ENCODE data around the gene SMG6.
A peak's percentile ranks its signal among the peaks of the same experiment; 100 is the strongest.

The SMG6 gene

GRCh38 chr17:2120586-2121335, 182.8 kb downstream of the SMG6 start:
- no peak for DNase-seq (ENCODE audit: low spot score)
- peaks cover 28% of the 10 kb centered on the region for H3K4me1 Mint-ChIP-seq (ENCODE audit: low read depth)
- H3K27me3 Mint-ChIP-seq (ENCODE audit: low read depth), result no peaks in the 10 kb centered on the region
- H3K4me3 Mint-ChIP-seq, result no peak overlapping the region
- H3K27ac Mint-ChIP-seq, result no peak overlapping the region
- peaks cover 21% of the 10 kb centered on the region for H3K36me3 Mint-ChIP-seq (ENCODE audit: low read depth)
- H3K9me3 Mint-ChIP-seq, result no peaks in the 10 kb centered on the region

- H3K27ac Mint-ChIP-seq, result no peak overlapping the region
Observed at GRCh38 chr17:2113279-2113622, 190.3 kb downstream of the SMG6 start.

GRCh38 chr17:2111691-2112090, 191.9 kb downstream of the SMG6 start:
- Mint-ChIP-seq H3K27ac (no peak overlapping the region), H3K9me3 (no peaks in the 10 kb centered on the region), H3K4me1 (ENCODE audit: low read depth) (peaks cover 10% of the 10 kb centered on the region), H3K4me3 (no peak overlapping the region), H3K27me3 (ENCODE audit: low read depth) (no peaks in the 10 kb centered on the region), H3K36me3 (ENCODE audit: low read depth) (peaks cover 14% of the 10 kb centered on the region)
- no peak for DNase-seq (ENCODE audit: low spot score)

More at GRCh38 chr17:2113279-2113622, 190.3 kb downstream of the SMG6 start:
- no peak for DNase-seq (ENCODE audit: low spot score)
- no peaks in the 10 kb centered on the region for H3K9me3 Mint-ChIP-seq
- peaks cover 14% of the 10 kb centered on the region for H3K36me3 Mint-ChIP-seq (ENCODE audit: low read depth)
- no peak overlapping the region for H3K4me3 Mint-ChIP-seq
- no peaks in the 10 kb centered on the region for H3K27me3 Mint-ChIP-seq (ENCODE audit: low read depth)
- H3K4me1 Mint-ChIP-seq (ENCODE audit: low read depth), result peaks cover 7% of the 10 kb centered on the region

DNA sequence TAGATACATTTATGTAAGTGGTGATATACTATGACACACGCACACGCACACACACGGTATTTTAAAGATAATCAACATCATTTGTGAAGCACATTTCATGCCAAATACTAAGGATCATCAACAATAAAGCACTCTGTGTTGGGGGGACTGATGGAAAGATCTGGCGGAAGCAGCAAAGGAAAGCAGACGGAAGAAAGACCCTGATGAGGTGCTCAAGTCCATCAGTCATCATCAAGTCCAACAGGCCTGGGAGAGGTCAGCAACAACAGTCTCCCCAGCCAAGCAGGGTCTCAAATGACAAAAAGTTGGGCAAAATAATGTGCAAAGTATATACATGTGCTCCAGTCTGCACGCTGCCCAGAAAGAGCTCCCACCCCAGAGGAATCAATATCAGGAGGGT, 193.1 kb downstream of the SMG6 start:
- no peak overlapping the region for H3K4me3 Mint-ChIP-seq
- no peaks in the 10 kb centered on the region for H3K27me3 Mint-ChIP-seq (ENCODE audit: low read depth)
- H3K36me3 Mint-ChIP-seq (ENCODE audit: low read depth), result peaks cover 19% of the 10 kb centered on the region
- H3K9me3 Mint-ChIP-seq, result no peaks in the 10 kb centered on the region
- H3K27ac Mint-ChIP-seq, result no peak overlapping the region
- DNase-seq (ENCODE audit: low spot score), result no peak
- peaks cover 20% of the 10 kb centered on the region for H3K4me1 Mint-ChIP-seq (ENCODE audit: low read depth)

DNA sequence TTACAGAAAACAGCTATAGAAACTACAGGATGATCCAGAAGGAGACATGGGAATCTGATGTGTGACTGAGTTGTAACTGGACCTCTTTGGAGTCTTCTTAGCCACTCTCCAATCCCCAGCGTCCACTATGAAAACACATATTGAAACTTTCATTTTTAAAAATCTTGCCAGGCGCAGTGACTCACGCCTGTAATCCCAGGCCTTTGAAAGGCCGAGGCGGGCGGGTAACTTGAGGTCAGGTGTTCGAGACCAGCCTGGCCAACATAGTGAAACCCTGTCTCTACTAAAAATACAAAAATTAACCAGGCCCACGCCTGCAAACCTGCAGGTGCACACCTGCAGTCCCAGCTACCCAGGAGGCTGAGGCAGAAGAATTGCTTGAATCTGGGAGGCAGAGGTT, 195.4 kb downstream of the SMG6 start:
- Mint-ChIP-seq H3K4me1 (ENCODE audit: low read depth) (peaks cover 26% of the 10 kb centered on the region), H3K36me3 (ENCODE audit: low read depth) (peaks cover 20% of the 10 kb centered on the region), H3K9me3 (no peaks in the 10 kb centered on the region), H3K27me3 (ENCODE audit: low read depth) (no peaks in the 10 kb centered on the region), H3K4me3 (no peak overlapping the region), H3K27ac (no peak overlapping the region)
- no peak for DNase-seq (ENCODE audit: low spot score)

DNA sequence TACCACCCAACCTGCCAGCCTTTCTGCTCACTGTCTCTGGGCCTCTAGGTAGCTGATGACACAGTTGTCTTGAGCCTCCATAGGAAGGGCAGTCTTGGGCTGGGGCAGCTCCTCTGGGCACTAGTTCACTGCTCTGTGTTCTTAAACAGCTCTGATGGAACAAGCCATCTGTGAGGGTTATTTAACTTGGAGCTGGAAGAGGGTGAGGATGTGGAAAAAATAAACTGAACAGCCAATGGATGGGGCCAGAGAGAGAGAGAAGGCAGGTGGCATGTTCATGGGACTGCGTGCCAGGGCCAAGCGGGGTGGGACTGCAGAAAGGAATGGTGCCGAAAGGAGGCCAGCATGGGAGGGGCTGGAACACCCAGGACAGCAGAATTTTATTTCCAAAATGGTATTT, 196.1 kb downstream of the SMG6 start:
- Mint-ChIP-seq H3K4me3 (no peak overlapping the region), H3K27ac (peak overlapping the region; percentile 29), H3K9me3 (no peaks in the 10 kb centered on the region), H3K4me1 (ENCODE audit: low read depth) (peaks cover 32% of the 10 kb centered on the region), H3K36me3 (ENCODE audit: low read depth) (peaks cover 26% of the 10 kb centered on the region), H3K27me3 (ENCODE audit: low read depth) (no peaks in the 10 kb centered on the region)
- DNase-seq (ENCODE audit: low spot score), result no peak

DNA sequence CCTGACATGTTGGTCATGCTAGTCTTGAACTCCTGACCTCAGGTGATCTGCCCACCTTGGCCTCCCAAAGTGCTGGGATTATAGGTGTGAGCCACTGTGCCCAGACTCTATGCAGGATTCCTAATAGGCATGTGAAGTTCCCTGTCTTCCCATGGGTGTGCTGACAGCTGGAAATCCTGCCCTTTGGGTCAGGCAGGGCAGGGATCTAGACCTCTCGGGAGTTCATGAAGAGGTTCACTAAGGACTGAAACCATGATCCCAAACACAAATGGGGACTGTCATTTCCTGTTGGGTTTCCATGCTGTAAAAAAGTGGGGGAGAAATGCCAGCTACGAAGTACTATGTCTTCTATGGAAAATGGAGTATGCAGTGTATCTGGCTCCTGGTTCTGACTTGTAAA, 196.5 kb downstream of the SMG6 start:
- H3K9me3 Mint-ChIP-seq, result no peaks in the 10 kb centered on the region
- no peak overlapping the region for H3K4me3 Mint-ChIP-seq
- peaks cover 32% of the 10 kb centered on the region for H3K4me1 Mint-ChIP-seq (ENCODE audit: low read depth)
- no peak for DNase-seq (ENCODE audit: low spot score)
- peaks cover 26% of the 10 kb centered on the region for H3K36me3 Mint-ChIP-seq (ENCODE audit: low read depth)
- H3K27ac Mint-ChIP-seq, result no peak overlapping the region
- H3K27me3 Mint-ChIP-seq (ENCODE audit: low read depth), result no peaks in the 10 kb centered on the region

DNA sequence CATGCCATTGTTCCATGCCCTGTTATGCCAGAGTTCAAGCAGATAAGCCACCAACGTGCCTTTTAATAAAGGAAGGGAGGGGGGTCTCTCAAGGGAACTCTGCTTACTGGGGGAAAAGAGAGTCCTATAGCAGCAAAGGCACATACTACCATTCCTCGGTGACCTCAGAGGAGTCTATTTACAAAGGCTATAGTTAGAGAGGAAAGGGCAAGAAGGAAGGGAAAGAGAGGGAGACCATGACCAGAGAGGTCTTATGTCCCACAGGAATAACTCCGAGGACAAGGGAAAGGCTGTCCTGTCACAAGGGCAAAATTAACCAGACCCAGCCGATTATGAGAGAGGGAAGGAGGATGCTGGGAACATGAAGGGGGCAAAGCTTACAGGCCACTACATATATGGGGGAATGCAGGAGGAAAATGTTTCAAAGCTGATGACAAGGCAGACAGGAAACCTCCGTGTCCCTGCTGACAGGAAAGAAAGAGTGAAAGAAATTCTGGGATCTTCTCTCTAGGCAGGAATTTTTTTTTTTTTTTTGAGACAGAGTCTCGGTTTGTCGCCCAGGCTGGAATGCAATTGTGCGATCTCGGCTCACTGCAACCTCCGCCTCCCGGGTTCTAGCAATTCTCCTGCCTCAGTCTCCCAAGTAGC, 197.2 kb downstream of the SMG6 start:
- Mint-ChIP-seq H3K27ac (no peak overlapping the region), H3K27me3 (ENCODE audit: low read depth) (no peaks in the 10 kb centered on the region), H3K4me1 (ENCODE audit: low read depth) (peaks cover 38% of the 10 kb centered on the region), H3K36me3 (ENCODE audit: low read depth) (peaks cover 27% of the 10 kb centered on the region), H3K9me3 (no peaks in the 10 kb centered on the region), H3K4me3 (no peak overlapping the region)
- DNase-seq (ENCODE audit: low spot score), result no peak

GRCh38 chr17:2105663-2106062, 197.9 kb downstream of the SMG6 start:
- Mint-ChIP-seq H3K36me3 (ENCODE audit: low read depth) (peaks cover 27% of the 10 kb centered on the region), H3K27ac (no peak overlapping the region), H3K27me3 (ENCODE audit: low read depth) (no peaks in the 10 kb centered on the region), H3K9me3 (no peaks in the 10 kb centered on the region), H3K4me1 (ENCODE audit: low read depth) (peaks cover 45% of the 10 kb centered on the region), H3K4me3 (no peak overlapping the region)
- DNase-seq (ENCODE audit: low spot score), result no peak

DNA sequence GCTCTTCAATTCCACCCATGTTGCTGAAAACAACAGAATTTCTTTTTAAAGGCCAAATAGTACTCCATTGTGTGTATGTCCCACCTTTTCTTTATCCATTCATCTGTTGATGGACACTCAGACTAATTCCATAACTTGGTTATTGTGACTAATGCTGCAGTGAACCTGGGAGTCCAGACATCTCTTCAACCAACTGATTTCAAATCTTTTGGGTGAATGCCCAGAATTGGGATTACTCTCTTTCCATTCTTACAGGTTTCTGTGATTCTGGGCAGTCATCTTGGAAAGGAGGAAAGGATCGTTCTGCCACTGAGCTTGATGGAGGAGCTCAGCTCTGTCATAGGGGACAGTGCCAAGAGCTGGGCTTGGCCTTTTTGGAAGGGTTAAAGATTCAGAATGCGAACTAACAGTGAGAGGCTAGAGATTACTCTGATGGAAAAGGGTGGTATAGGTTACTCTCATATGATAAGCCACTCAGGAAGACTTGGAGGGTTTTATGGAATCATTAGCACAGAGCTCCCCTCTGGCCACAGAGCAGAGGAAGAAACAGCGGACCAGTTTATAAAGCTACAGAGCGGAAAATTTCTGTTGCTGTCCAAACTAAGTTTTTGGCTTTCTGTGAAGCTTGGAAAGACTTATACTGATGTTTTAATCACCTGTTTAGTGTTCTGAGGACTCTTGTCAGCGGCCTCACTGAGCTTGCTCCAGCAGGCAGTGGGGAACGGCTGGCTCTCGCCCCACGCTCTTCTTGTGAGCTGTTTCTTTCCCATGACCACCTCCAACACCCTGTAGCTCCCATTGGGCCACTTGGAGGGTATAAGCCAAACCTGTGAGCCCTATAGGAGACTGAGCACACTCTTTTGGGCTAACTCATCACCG, 200.4 kb downstream of the SMG6 start:
- H3K27ac Mint-ChIP-seq, result peak overlapping the region; percentile 60
- peaks cover 52% of the 10 kb centered on the region for H3K4me1 Mint-ChIP-seq (ENCODE audit: low read depth)
- no peaks in the 10 kb centered on the region for H3K9me3 Mint-ChIP-seq
- no peak overlapping the region for H3K4me3 Mint-ChIP-seq
- peaks cover 24% of the 10 kb centered on the region for H3K36me3 Mint-ChIP-seq (ENCODE audit: low read depth)
- DNase-seq (ENCODE audit: low spot score), result no peak
- H3K27me3 Mint-ChIP-seq (ENCODE audit: low read depth), result no peaks in the 10 kb centered on the region

DNA sequence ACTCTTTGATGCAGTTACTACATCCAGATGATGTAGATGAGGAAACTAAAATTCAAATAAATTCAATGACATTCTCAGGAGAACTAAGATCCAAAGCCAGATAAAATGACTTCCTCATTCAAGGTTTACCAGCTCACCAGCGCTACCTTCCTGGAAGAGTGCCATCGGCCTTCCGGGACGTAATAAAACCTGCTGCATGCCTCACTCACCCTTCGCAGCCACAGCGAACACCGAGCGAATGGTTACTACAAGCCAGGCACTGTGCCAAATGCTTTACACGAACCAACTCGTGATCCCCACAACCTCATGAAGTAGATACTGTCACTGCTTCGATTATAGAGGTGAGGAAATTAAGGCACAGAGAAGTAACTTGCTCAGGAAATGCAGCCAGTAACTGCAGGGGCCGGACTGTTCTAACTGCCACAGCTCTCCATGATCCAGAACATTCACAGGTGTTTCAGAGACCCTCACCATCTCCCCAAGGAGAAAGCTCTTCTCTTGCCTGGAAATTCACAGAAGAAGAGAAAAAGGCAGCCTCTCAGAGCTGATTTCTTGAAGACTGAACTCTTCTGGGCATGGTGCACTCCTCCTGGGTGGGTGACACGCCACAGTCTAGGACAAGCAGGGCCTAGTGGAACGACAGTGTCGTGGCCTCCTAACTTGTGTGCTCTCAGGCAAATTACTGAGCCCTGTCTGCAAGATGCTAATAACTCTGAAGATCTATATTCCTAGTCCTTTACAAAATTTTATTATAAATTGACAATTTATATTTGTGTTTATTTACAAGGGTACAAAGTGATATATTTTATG, 201.9 kb downstream of the SMG6 start:
- peak overlapping the region; percentile 24 for H3K4me3 Mint-ChIP-seq
- H3K27me3 Mint-ChIP-seq (ENCODE audit: low read depth), result no peaks in the 10 kb centered on the region
- DNase-seq (ENCODE audit: low spot score), result no peak
- H3K36me3 Mint-ChIP-seq (ENCODE audit: low read depth), result peaks cover 25% of the 10 kb centered on the region
- H3K27ac Mint-ChIP-seq, result peak overlapping the region; percentile 71
- peaks cover 55% of the 10 kb centered on the region for H3K4me1 Mint-ChIP-seq (ENCODE audit: low read depth)
- no peaks in the 10 kb centered on the region for H3K9me3 Mint-ChIP-seq

- H3K4me3 Mint-ChIP-seq, result no peak overlapping the region
Observed at GRCh38 chr17:2095536-2095910, 208.1 kb downstream of the SMG6 start.

GRCh38 chr17:2094891-2095535, 208.6 kb downstream of the SMG6 start:
- Mint-ChIP-seq H3K36me3 (ENCODE audit: low read depth) (peaks cover 21% of the 10 kb centered on the region), H3K9me3 (no peaks in the 10 kb centered on the region), H3K27me3 (ENCODE audit: low read depth) (no peaks in the 10 kb centered on the region), H3K4me1 (ENCODE audit: low read depth) (peaks cover 40% of the 10 kb centered on the region), H3K27ac (no peak overlapping the region), H3K4me3 (no peak overlapping the region)
- no peak for DNase-seq (ENCODE audit: low spot score)

More at GRCh38 chr17:2095536-2095910, 208.1 kb downstream of the SMG6 start:
- H3K9me3 Mint-ChIP-seq, result no peaks in the 10 kb centered on the region
- H3K27ac Mint-ChIP-seq, result no peak overlapping the region
- H3K27me3 Mint-ChIP-seq (ENCODE audit: low read depth), result no peaks in the 10 kb centered on the region
- peaks cover 39% of the 10 kb centered on the region for H3K4me1 Mint-ChIP-seq (ENCODE audit: low read depth)
- peaks cover 21% of the 10 kb centered on the region for H3K36me3 Mint-ChIP-seq (ENCODE audit: low read depth)
- DNase-seq (ENCODE audit: low spot score), result no peak
